HG03159 (cell line): ENCODE data around the gene CTNND2.
"Not testable (repeated sequence)": the region's sequence is repeated elsewhere in the genome, so short reads cannot be mapped to it uniquely, and the experiment has no call there.

Source experiments
- ATAC-seq: cut with Tn5 transposase; IDR thresholded peaks from one replicate; pipeline ENCODE4 v1.9.1; 2021; ENCODE audit warnings: mild to moderate bottlenecking, moderate library complexity; ENCODE audit not compliant: unreplicated experiment

Gene CTNND2

GRCh38 chr5:11681796-11682195 lies 222.4 kb downstream of the CTNND2 start:
- no peak for ATAC-seq

- no peak for ATAC-seq
Observed at GRCh38 chr5:11679676-11680075, 224.6 kb downstream of the CTNND2 start.

DNA sequence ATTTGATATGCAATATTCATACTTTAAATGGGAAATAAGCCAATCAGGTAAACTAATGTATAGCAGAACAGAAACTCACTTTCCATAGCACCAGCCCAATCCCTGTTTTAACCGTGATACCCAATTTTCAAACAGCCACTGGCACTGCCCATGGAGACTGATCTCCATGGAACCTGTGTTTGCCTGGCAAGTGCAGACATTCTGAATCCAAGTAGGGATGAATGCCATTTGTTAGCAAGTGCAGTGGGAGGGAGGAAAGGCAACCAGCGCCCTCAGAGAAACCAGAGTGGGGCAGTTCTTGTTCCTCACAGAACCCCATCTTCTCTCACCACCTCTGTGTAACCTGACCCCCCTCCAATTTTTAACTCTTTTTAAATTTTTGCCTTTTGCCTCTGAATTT lies 229.1 kb downstream of the CTNND2 start:
- ATAC-seq: no peak

DNA sequence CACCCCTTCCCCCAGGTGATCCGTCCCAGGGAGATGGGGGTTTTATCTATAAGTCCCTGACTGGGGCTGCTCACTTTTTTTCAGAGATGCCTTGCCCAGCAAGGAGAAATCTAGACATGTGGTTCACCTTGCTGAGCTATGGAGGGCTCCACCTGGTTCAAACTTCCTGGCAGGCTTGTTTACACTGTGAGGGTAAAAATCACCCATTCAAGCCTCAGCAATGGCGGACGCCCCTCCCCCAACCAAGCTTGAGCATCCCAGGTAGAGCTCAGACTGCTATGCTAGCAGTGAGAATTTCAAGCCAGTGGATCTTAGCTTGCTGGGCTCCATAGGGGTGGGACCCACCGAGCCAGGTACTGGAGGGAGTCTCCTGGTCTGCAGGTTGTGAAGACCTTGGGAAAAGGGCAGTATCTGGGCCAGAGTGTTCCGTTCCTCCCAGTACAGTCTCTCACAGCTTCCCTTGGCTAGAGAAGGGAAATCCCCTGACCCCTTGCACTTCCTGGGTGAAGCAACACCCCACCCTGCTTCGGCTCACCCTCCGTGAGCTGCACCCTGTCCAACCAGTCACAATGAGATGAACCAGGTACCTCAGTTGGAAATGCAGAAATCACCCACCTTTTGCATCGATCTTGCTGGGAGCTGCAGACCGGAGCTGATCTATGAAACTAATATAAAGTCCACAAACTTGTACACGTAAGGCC lies 231.7 kb downstream of the CTNND2 start:
- no peak for ATAC-seq

DNA sequence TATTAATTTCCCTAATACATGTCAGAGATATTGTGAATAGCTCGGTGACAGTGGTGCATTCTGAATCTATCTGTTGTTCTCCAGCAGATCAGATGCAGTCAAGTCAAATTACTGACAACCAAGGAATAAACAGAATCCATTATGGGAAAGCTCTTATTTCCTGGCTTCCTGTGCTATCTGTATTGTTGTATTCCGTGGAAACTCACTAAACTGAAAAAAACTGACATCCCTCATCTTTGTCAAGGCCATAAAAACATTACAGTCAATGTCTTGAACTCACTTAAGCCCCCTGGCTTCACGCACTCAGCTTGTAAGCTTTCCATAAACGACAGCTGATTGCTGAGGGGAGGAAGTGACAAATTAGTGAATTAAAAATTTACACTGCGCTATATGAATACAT lies 245.9 kb downstream of the CTNND2 start:
- ATAC-seq: no peak

DNA sequence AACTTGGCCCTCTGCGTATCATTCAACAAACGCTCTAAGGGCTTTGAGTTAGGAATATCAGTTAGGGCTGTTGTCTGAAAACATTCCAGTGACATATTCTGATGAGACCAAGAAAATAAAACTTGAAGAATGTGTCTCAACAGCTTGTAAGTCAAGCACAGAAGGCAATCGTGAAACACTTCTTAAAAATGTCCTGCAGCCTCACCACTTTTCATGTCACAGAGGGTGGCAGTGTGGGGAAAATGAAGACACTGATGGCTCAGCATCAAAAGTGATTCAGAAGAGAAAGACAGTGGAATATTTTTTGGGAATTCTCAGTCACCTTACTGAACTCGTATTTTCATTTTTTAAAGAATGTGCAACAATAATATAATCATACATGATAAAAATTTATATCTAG lies 247.3 kb downstream of the CTNND2 start:
- ATAC-seq: no peak

GRCh38 chr5:11655681-11656080 lies 248.6 kb downstream of the CTNND2 start:
- no peak for ATAC-seq

DNA sequence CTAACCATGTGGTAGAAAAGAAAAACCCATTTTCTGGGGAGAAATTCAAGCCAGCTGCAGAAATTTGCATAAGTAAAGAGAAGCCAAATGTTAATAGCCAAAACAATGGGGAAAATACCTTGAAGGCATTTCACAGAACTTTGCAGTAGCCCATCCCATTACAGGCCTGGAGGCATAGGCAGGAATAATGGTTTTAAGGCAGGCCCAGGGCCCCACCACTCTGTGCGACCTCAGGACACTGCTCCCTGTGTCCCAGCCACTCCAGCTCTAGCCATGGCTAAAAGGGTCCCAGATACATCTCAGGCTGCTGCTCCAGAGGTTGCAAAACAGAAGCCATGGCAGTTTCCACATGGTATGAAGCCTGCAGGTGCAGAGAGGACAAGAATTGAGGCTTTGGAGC lies 253.3 kb downstream of the CTNND2 start:
- ATAC-seq: no peak

DNA sequence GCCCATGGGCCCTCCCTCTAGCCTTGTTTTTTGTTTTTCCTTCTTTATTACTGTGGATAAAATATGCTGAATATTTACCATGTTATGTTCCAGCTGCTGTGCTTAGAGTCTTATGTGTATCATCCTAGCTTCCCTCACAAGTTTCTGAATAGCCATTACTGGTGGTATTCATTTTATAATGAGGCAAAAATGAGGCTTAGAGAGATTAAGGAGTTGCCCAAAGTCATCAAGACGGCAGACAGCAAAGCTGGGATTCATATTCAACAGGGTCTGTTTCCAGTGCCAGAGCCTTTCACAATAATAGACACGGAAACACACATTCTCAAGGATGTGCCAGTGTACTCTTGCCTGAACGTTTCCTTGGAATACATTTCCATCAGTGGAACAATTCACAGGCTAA lies 258.1 kb downstream of the CTNND2 start:
- no peak for ATAC-seq

GRCh38 chr5:11642438-11642837 lies 261.8 kb downstream of the CTNND2 start:
- no peak for ATAC-seq

GRCh38 chr5:11640158-11640873 lies 263.9 kb downstream of the CTNND2 start:
- ATAC-seq: no peak

DNA sequence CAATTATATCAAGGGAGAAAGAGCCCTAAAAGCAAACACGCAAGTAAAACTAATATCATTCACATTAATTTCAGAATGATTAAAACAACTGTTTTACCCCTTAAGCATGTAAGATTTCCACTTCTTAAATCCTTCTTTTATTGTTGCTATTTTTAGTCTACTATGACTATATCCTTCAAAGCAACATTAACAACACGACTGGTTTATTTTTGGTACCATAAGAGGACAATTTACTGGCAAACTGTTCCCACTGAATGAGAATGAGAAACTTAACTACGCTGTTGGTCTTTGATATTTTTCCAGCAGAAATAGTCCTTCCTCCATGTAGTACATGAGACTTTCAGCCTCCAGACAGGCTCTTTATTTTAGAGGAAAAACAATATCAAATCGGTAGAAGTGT lies 281.5 kb downstream of the CTNND2 start:
- no peak for ATAC-seq

GRCh38 chr5:11620172-11620571 lies 284.1 kb downstream of the CTNND2 start:
- no peak for ATAC-seq

DNA sequence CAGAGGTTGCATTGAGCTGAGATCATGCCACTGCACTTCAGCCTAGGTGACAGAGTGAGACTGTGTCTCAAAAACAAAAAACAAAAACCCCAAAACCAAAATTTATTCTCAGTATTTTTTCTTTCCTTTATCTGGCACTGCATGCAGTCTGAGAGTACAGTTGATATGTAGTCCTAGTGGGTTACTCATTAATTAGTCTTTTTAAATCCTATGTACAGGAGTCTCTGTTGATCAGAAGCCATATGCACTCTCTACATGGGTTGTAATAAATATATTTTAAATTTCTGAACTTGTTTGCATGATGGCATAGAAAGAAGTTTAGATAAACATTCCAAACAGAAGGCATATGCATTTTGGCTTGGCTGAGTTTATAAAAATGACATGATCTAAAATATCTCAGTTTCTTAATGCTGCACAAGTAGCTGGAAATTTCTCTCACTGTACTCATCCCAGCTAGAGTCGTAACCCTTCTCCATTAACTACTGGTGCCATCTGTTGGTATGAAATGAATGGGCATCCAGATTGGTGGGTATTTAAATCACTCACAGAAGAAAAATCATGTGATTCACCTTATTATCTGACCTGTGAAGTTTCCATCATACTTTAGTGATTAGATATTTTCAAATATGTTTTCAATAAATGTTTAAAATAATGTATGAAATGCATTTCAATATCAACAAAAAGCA lies 284.8 kb downstream of the CTNND2 start:
- ATAC-seq: no peak

DNA sequence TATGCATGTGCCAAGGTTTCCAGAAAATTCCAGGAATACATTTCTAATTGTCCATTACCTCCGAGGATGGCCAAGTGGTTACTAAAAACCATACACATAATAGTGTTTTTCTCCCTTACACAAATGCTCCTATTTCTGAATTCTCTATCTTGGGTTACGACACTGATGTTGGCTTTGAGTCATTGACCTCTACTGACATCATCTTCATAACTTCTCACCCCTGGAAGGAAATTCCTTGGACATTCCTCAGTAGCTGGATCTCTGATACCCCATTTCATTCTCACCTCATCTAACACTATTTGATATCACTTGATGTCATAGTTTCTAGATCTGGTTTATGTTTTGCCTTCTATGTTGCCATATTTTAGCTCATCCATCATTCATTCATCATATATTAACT lies 287.2 kb downstream of the CTNND2 start:
- no peak for ATAC-seq

DNA sequence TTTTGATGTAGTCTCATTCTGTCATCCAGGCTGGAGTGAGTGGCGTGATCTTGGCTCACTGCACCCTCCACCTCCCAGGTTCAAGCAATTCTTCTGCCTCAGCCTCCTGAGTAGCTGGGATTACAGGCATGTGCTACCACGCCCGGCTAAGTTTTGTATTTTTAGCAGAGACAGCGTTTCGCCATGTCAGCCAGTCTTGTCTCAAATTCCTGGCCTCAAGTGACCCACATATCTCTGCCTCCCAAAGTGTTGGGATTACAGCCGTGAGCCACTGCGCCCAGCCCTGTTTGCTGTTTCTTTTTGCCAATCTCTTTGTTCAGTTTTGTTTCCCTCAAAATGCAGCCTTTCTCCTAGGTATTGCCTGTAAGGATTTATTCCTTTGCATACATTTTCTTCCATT lies 287.6 kb downstream of the CTNND2 start:
- ATAC-seq: not testable (repeated sequence)

GRCh38 chr5:11611011-11611410 lies 293.2 kb downstream of the CTNND2 start:
- no peak for ATAC-seq

DNA sequence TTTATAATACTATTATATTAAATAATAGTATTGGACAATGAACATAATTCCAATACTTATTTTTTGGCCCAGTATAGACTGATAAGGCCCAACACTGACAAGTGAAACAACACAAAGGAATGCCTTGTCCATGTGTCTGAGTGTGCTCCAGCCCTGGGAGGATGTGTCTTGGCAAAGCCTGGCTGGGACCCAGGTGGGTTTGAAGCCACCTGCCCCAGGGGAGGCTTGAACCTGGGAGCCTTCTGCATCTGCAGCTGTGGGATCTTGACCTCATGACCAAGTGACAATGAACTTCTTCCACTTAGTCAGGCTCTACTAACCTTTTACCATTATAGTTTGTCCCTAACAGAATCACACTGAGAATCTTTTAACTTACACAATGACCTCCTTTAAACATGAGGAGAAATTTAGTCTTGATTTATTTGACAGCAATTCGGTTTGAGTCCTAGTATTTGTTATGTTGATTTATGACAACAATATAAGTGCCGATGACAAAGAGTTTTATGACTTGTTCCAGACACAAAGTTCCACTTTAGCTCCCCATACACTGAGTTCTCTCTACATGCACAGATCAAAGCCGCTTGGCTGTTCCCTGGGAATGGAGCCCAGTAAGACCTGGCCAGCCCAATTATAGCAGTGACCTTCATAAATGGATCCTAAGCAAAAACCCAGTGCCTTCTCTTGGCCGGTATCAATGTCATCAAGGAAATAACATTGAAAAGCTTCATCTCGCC lies 294.5 kb downstream of the CTNND2 start:
- no peak for ATAC-seq

- no peak for ATAC-seq
Observed at GRCh38 chr5:11608530-11608929, 295.7 kb downstream of the CTNND2 start.

GRCh38 chr5:11607944-11608483 lies 296.2 kb downstream of the CTNND2 start:
- ATAC-seq: no peak

- ATAC-seq: no peak
Observed at GRCh38 chr5:11602298-11602697, 301.9 kb downstream of the CTNND2 start.
